ENCODE measurements around the gene KLHDC10. TPM values are rescaled to one million over a fixed set of nuclear protein-coding genes. Genes with fewer than 3 reads are reported as not detected.
"Not testable (repeated sequence)": the region's sequence is repeated elsewhere in the genome, so short reads cannot be mapped to it uniquely, and the experiment has no call there.

The KLHDC10 gene
- total RNA-seq, 1 experiment from 2014 or later, result 39.6 TPM

DNA sequence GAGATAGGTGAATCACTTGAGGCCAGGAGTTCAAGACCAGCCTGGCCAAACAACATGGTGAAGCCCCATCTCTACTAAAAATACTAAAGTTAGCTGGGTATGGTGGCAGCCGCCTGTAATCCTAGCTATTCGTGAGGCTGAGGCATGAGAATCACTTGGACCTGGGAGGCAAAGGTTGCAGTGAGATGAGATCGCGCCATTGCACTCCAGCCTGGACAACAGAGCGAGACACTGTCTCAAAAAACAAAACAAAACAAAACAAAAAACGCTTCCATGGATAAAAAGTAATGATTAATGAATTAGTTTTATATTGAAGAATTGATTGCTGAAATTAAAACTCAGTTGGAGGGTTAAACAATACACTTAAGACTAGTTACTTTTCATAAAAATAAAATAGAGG lies 32.3 kb downstream of the KLHDC10 start:
- in situ Hi-C loops (cut with HindIII; ENCODE audit: low pct_unique_long_range_greater_than_20kb, low sequenced_read_pairs), result no loop called here
- DNase-seq (ENCODE audit: low read depth, low spot score), result no peak

DNA sequence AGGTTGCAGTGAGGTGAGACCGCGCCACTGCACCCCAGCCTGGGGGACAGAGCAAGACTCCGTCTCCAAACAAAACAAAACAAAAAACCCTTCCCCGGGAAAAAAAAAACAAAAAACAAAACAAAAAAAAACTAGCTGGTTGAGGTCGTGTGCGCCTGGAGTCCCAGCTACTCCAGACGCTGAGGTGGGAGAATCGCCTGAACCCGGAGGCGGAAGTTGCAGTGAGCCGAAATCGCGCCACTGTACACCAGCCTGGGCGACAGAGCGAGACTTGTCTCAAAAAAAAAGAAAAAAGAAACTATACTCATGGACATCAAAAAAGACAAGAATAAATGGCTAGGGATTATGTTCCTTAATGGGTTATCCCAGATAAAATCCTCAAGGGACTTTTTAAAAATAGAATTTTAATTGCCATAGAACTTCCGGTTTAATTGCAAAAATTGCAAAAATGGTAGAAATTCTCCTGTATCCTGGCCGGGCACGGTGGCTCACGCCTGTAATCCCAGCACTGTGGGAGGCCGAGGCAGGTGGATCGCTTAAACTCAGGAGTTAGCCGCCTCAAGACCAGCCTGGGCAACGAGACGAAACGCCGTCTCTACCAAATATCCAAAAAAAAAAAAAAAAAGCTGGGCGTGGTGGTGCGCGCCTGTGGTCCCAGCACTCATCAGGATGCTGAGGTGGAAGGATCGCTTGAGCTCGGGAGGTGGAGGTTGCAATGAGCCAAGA lies 37.8 kb downstream of the KLHDC10 start:
- in situ Hi-C loops (cut with HindIII; ENCODE audit: low pct_unique_long_range_greater_than_20kb, low sequenced_read_pairs), result no loop called here
- DNase-seq (ENCODE audit: low read depth, low spot score), result no peak

DNA sequence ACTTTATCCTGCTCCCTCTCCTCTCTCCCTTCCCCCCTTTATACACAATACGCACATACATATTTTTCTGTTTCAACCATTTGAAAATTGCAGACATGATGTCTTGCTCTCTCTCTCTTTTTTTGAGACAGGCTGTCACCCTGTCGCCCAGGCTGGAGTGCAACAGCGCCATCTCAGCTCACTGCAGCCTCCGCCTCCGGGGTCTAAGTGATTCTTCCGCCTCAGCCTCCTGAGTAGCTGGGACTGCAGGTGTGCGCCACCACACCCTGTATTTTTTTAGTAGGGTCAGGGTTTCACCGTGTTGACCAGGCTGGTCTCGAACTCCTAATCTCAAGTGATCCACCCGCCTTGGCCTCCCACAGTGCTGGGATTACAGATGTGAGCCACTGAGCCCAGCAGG lies 38.5 kb downstream of the KLHDC10 start:
- DNase-seq (ENCODE audit: low read depth, low spot score), result no peak
- in situ Hi-C loops (cut with HindIII; ENCODE audit: low pct_unique_long_range_greater_than_20kb, low sequenced_read_pairs), result no loop called here

DNA sequence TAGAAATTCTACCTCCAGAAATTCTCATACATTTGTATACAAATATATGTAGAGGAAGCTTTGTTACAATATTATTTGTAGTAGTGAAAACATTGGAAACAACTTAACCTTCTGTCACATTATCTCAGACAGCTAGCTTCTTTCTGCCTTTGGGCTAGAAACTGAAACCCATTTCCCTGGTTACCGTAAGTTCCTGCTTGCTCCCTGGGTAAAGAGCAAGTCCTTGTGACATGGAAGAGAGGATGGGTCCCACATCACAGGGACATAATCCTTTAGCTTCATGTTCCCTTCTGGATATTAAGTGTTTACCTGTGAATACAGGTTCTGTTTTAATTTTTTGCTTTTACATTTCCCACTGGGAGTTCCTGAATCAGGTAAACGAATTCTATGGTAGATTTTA lies 41.8 kb downstream of the KLHDC10 start:
- DNase-seq (ENCODE audit: low read depth, low spot score), result peak; percentile 22
- in situ Hi-C loops (cut with HindIII; ENCODE audit: low pct_unique_long_range_greater_than_20kb, low sequenced_read_pairs), result no loop called here

DNA sequence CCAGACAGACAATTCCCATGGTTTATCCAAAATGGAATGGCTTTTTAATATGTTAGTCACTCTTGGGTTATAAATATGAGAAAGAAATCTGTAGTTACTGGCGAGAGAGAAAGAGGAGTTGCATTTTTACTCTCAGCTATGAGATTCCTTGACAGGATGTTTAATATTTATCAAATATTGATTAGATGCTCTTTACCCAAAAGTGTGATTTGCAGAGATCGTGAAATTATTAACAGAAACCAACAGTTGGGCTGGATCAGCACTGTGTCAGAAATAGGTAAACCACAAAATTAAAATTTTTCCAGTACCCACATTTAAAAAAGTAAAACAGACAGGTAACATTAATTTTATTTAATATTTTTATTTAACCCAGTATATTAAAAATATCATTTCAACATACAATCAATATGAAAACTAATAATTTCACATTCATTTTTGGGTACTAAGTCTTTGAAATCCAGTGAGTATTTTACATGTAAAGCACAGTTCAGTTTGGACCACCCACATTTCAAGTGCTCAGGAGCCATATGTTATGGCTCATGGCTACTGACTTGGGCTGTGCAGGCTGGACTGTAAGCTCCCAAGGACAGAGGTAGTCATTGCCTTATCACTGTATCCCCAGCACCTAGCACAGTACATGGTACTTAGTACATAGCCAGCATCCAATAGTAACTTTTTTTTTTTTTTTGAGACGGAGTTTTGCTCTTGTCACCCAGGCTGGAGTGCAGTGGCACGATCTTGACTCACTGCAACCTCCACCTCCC lies 42.5 kb downstream of the KLHDC10 start:
- no peak for DNase-seq (ENCODE audit: low read depth, low spot score)
- in situ Hi-C loops (cut with HindIII; ENCODE audit: low pct_unique_long_range_greater_than_20kb, low sequenced_read_pairs), result no loop called here

DNA sequence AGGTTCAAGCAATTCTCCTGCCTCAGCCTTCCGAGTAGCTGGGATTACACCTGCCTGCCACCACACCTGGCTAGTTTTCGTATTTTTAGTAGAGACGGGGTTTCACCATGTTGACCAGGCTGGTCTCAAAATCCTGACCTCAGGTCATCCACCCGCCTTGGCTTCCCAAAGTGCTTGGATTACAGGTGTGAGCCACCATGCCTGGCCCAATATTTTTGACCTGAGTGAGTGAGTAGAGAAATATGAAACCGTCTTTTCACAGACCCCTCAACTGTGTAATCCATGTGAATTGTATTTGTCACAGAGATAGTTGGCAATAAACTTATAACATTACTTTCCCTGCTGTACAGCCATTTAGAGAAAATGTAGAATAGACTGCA lies 43.1 kb downstream of the KLHDC10 start:
- not testable (repeated sequence) for DNase-seq (ENCODE audit: low read depth, low spot score)

DNA sequence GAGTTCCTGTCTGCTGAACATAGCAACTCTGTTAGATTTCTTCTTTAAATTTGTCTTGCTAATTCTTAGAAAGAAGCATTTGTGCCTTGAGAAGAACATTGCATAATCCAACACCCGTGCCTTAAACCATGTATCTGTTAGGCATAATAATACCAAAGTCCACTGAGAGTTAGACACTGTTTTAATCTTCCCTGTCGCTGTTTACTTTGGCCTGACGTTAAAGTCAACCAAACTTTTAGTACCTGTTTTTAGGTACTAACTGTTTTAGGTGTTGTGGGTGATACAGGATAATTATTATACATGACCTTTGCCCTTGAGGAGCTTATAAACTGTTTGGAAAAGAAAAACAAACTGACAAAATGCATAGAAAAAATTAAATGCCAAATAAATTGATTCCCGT lies 43.6 kb downstream of the KLHDC10 start:
- DNase-seq (ENCODE audit: low read depth, low spot score), result no peak
- in situ Hi-C loops (cut with HindIII; ENCODE audit: low pct_unique_long_range_greater_than_20kb, low sequenced_read_pairs), result no loop called here

More for the DNA sequence above, 43.1 kb downstream of the KLHDC10 start:
- in situ Hi-C loops (cut with HindIII; ENCODE audit: low pct_unique_long_range_greater_than_20kb, low sequenced_read_pairs), result not testable (repeated sequence)

DNA sequence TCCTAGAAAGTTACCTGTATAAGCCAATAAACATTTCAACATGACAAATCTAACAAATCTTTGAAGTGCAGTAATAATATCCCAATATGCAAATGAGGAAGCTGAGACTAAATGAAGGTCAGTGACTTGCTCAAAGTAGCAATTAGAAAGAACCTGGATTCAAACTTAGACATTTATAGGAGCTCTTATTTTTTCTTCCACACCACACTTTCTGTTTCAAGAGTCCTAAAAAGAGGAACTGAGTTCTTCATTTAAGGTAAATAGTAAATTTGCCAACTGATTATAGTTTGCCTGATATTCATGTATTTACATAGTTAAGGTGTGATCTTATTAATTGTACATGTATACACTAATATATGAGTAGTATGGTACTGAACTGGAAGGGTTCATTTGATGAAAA lies 44.0 kb downstream of the KLHDC10 start:
- no peak for DNase-seq (ENCODE audit: low read depth, low spot score)
- in situ Hi-C loops (cut with HindIII; ENCODE audit: low pct_unique_long_range_greater_than_20kb, low sequenced_read_pairs), result no loop called here

DNA sequence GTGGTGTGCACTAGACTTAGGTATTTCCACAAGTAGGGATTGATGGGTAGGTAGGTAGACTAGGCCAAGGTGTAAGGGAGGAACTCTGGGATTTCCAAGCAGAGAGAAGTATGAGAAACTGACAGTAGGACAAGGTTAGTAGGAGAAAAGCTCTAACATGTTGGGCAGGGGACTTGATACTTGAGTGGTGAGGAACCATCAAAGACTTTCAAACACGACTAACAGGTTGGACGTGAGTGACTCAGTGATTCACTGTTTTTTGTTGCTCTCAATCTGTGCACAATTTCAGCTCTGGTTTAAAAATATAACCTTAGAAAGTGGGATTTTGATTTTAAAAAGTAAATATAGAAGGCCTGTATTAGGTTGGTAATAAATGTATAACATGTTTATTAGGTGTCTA lies 44.4 kb downstream of the KLHDC10 start:
- in situ Hi-C loops (cut with HindIII; ENCODE audit: low pct_unique_long_range_greater_than_20kb, low sequenced_read_pairs), result no loop called here

DNA sequence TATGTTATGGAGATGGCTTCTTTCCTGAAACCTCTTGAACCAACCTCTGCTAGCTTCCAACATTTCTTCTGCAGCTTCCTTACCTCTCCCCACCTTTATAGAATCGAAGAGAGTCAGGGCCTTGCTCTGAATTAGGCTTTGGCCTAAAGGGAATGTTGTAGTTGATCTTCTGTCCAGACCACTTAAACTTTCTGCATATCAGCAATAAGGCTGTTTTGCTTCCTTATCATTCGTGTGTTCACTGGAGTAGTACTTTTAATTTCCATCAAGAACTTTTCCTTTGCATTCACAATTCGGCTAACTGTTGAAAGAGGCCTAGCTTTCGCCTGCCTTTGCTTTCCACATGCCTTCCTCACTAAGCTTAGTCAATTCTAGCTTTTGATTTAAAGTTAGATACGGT lies 48.0 kb downstream of the KLHDC10 start:
- in situ Hi-C loops (cut with HindIII; ENCODE audit: low pct_unique_long_range_greater_than_20kb, low sequenced_read_pairs), result no loop called here
- no peak for DNase-seq (ENCODE audit: low read depth, low spot score)

More for the DNA sequence above, 44.4 kb downstream of the KLHDC10 start:
- no peak for DNase-seq (ENCODE audit: low read depth, low spot score)

DNA sequence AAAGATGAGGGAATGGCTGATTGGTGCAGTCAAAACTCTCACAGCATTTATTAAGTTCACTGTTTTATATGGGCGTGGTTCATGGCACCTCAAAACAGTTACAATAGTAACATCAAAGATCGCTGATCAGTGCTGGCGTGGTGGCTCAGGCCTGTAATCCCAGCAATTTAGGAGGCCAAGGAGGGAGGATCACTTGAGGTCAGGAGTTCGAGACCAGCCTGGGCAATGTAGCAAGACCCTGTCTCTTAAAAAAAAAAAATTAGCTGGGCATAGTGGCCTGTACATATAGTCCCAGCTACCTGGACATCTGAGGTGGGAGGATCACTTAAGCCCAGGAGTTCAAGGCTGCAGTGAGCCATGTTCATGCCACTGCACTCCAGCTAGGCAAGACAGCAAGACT lies 48.5 kb downstream of the KLHDC10 start:
- DNase-seq (ENCODE audit: low read depth, low spot score), result no peak
- in situ Hi-C loops (cut with HindIII; ENCODE audit: low pct_unique_long_range_greater_than_20kb, low sequenced_read_pairs), result no loop called here

DNA sequence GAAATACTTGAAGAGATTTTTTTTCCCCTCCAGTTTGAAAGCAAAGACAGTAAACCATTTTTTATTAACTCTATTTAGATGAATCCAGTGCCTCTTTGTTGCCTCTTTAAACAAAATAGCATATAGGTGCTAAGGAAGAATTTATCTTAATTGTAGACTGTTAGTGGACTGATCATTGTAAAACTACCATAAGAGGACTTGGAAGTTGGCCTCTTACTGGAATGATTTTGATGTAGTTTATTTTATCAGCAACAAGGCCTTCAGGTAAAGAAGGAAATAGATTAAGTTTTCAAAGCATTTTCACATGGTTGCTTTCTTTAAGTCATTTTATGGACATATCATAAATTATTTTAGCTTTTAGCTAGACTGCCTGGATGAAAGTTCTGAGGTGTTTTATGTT lies 53.2 kb downstream of the KLHDC10 start:
- DNase-seq (ENCODE audit: low read depth, low spot score), result no peak
- in situ Hi-C loops (cut with HindIII; ENCODE audit: low pct_unique_long_range_greater_than_20kb, low sequenced_read_pairs), result loop anchor here (10.0 kb wide), 1 partner anchor 49 kb away; the partner anchor contains the start of gene KLHDC10

DNA sequence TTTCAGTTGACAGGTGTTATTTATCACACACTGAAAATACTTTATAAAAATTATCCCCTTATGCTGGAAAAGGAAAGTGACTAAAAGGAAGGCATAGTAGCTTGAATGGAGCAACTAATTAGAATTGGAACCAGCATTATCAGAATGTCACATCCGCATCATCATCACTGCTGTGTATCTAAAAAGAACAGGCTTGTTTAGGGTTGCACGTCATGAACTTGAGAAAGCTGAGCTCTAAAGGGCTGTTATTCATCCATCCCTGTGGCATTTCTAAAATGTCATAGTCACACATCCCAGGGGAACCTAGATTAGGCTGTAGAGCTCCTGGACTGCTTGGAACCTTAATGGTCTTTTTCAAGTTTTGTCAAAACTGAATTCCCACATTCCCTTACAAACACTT lies 54.4 kb downstream of the KLHDC10 start:
- in situ Hi-C loops (cut with HindIII; ENCODE audit: low pct_unique_long_range_greater_than_20kb, low sequenced_read_pairs), result loop anchor here (10.0 kb wide), 1 partner anchor 50 kb away; the partner anchor contains the start of gene KLHDC10
- DNase-seq (ENCODE audit: low read depth, low spot score), result no peak

DNA sequence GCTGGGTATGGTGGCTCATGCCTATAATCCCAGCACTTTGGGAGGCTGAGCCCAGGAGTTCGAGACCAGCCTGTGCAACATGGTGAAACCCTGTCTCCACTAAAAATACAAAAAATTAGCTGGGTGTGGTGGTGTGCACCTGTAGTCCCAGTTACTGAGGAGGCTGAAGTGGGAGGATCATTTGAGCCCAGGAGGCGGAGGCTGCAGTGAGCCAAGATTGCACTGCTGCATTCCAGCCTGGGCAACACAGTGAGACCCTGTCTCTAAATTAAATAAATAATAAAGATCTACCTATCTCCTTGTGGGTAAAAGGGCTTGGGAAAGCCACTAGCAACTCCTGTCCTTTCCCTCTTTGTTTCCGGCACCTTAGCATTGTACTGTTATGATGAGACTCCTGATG lies 56.5 kb downstream of the KLHDC10 start:
- DNase-seq (ENCODE audit: low read depth, low spot score), result not testable (repeated sequence)
- in situ Hi-C loops (cut with HindIII; ENCODE audit: low pct_unique_long_range_greater_than_20kb, low sequenced_read_pairs), result loop anchor here (10.0 kb wide), 1 partner anchor 52 kb away; the partner anchor contains the start of gene KLHDC10

DNA sequence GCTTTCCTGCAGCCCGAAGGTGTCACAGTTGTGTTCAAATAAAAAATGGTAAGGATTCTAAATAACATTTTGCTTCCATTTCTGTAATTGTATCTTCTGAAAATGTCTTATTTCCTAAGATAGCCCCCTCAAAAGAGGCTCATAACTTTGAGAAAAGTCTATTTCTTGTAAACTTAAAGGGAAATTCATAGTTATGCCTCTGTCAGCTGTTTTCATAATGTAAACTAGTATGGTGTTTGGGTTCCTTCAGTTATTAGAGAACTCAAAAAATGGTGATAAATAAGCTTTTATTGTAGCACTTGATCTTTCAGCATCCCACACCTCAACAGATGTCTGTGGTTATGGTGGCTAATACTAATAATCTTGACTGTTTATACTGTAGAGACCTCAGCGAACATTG lies 57.1 kb downstream of the KLHDC10 start:
- DNase-seq (ENCODE audit: low read depth, low spot score), result no peak
- in situ Hi-C loops (cut with HindIII; ENCODE audit: low pct_unique_long_range_greater_than_20kb, low sequenced_read_pairs), result loop anchor here (10.0 kb wide), 1 partner anchor 53 kb away; the partner anchor contains the start of gene KLHDC10

DNA sequence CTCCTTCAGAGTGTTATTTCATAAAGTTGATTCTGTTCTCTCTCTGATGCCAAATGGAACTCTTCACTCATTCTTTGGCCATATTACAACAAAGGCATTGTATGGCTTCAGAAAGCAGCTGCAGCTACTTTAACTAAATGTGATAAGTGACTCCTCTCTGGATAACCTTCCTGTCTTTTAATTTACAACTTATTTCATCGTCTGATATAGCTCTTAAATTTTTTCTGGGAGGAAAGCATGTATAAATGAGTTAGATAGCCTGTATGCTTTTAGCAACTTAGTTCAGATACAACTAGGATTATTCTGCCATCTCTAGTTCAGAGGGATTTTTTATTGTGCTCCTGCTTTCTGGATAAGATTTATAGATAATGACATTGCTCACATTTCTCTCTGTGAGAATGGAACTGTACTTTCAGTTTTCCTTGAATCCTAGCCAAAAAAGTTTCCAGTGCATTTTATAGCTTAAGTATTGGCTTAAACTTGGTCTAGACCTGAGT lies 57.5 kb downstream of the KLHDC10 start:
- in situ Hi-C loops (cut with HindIII; ENCODE audit: low pct_unique_long_range_greater_than_20kb, low sequenced_read_pairs), result loop anchor here (10.0 kb wide), 1 partner anchor 53 kb away; the partner anchor contains the start of gene KLHDC10
- DNase-seq (ENCODE audit: low read depth, low spot score), result no peak

DNA sequence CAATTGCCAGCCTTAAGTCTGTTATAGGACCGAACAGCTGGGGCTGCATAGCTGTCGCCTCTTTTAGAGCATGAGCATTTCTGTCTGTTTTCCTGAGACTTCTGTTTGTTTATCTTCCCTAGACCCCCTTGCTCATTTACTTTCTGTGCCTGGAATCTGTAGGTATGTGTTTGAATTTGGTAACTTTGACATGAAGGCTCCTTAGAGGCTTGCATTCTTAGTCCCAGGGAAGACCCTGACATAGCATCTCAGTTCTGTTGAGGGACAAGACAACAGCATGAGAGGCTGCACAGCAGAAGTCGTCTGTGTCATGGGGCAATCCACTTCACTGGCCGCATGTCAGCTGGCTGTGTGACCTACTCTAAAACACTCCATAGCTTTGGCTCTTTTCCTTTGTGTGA lies 58.7 kb downstream of the KLHDC10 start:
- DNase-seq (ENCODE audit: low read depth, low spot score), result no peak
- in situ Hi-C loops (cut with HindIII; ENCODE audit: low pct_unique_long_range_greater_than_20kb, low sequenced_read_pairs), result loop anchor here (10.0 kb wide), 1 partner anchor 54 kb away; the partner anchor contains the start of gene KLHDC10

DNA sequence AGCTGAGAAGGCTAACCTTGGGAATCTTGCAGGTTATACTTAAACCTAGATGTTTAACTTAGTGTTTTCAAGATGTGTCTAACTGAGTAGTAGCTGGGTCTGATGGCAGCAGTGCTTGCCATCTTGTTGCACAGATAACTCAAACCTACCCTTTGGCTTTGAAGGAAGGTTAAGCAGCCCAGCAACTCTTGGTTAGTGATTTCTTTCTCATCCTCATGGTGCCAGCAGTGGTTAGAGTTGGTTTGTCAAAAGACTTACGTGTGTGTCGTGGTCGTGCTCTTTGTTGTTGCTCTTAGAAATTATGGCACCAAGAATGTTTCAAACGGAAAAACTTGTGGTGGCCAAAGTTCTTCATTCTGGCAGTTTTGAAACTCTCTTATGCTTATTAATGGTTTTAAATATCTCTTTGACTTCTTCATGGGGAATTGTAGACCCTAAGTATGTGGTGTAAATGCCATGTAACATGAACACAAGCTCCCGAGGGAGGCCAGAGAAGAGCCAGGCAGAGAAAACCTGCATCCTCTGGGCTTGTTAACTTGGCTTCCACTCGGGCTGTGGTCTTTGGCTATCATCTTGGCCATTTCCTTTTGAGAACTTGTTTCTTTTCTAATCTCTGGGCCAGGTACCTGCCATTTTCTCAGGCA lies 61.0 kb downstream of the KLHDC10 start:
- in situ Hi-C loops (cut with HindIII; ENCODE audit: low pct_unique_long_range_greater_than_20kb, low sequenced_read_pairs), result no loop called here
- no peak for DNase-seq (ENCODE audit: low read depth, low spot score)
